B cell (primary cell): ENCODE measurements around the gene DUOXA2.

Experiments used
- EZH2 ChIP-seq: IDR thresholded peaks from 2 replicates; pipeline ENCODE4 v1.6.1; 2012; ENCODE audit warnings: borderline replicate concordance, low read depth, mild to moderate bottlenecking, moderate library complexity, low read length; ENCODE audit not compliant: insufficient read depth, poor library complexity, severe bottlenecking
- TF ChIP-seq, protein P1 (sequence below): fragments of 200-600 bp; IDR thresholded peaks from one replicate; pipeline ENCODE4 v1.8.0; 2022; ENCODE audit warnings: antibody characterized with exemption, mild to moderate bottlenecking

DNA sequence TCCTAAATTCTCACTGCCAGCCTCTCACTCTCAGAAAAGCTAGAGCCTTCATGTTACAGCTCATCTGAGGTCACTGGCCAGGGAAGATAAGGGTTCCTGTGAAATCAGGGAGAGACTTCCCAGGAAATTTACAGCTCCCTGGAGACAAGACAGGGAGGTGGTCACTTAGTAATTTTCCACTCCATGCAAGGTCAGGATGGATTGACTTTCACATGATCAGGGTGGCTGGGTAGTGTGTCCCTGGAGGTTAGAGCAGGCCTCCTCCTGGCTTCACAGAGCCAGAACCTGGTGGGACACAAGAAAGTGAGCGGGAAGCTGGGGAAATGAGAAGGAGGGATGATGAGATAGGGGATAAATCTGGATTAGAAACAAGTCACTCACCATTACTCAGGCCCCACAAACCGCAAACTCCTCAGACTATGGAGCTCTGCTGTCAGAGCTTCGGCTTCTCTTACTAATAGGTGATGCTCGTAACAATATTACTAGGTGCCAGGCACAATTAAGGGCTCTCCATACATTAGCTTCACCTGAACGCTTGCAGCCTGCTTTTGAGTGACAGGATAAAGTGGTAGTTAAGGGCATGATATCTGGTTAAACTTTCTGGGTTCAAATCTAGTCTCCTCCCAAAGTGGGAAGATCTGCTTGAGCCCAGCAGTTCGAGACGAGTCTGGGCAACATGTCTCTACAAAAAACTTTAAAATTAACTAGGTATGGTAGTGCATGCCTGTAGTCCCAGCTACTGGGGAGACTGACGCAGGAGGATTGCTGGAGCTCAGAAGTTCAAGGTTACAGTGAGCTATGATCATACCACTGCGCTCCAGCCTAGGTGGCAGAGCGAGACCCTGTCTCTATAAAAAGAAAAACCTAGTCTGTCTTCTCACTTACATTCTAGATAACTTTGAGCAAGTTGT lies 25.1 kb upstream of the DUOXA2 start:
- TF ChIP-seq, protein P1, sequence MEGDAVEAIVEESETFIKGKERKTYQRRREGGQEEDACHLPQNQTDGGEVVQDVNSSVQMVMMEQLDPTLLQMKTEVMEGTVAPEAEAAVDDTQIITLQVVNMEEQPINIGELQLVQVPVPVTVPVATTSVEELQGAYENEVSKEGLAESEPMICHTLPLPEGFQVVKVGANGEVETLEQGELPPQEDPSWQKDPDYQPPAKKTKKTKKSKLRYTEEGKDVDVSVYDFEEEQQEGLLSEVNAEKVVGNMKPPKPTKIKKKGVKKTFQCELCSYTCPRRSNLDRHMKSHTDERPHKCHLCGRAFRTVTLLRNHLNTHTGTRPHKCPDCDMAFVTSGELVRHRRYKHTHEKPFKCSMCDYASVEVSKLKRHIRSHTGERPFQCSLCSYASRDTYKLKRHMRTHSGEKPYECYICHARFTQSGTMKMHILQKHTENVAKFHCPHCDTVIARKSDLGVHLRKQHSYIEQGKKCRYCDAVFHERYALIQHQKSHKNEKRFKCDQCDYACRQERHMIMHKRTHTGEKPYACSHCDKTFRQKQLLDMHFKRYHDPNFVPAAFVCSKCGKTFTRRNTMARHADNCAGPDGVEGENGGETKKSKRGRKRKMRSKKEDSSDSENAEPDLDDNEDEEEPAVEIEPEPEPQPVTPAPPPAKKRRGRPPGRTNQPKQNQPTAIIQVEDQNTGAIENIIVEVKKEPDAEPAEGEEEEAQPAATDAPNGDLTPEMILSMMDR = no peak
- no peak for TF ChIP-seq EZH2
